Adipocyte (in vitro differentiated cells): ENCODE measurements around the gene FRMD4A.

Experiments used
- DNase-seq: peaks from one replicate; pipeline ENCODE4 v3.0.0-alpha.2; 2015; ENCODE audit warnings: low read depth
- H3K27me3 ChIP-seq: replicated peaks from 2 replicates; pipeline ENCODE4 v1.7.0; 2013; ENCODE audit warnings: mild to moderate bottlenecking, low read length, moderate library complexity; ENCODE audit not compliant: control insufficient read depth, insufficient read depth
- H3K36me3 ChIP-seq: 2 replicates; pipeline ENCODE4 v1.7.0; 2013; ENCODE audit warnings: low read length, mild to moderate bottlenecking, moderate library complexity; ENCODE audit not compliant: control insufficient read depth, insufficient read depth, severe bottlenecking
- H3K4me1 ChIP-seq: 2 replicates; pipeline ENCODE4 v1.7.0; 2013; ENCODE audit warnings: mild to moderate bottlenecking, low read length, moderate library complexity; ENCODE audit not compliant: control insufficient read depth, insufficient read depth
- H3K4me3 ChIP-seq: 2 replicates; pipeline ENCODE4 v1.7.0; 2013; ENCODE audit warnings: mild to moderate bottlenecking, low read length, moderate library complexity
- H3K9ac ChIP-seq: 2 replicates; pipeline ENCODE4 v1.7.0; 2013; ENCODE audit warnings: mild to moderate bottlenecking, low read length, moderate library complexity
- H3K9me3 ChIP-seq: 2 replicates; pipeline ENCODE4 v1.7.0; 2013; ENCODE audit warnings: mild to moderate bottlenecking, low read length, moderate library complexity; ENCODE audit not compliant: control insufficient read depth

The FRMD4A gene

GRCh38 chr10:13704964-13705363, 625.8 kb downstream of the FRMD4A start:
- no peaks in the 10 kb centered on the region for H3K27me3 ChIP-seq
- H3K9ac ChIP-seq = no peak overlapping the region
- DNase-seq = no peak
- H3K36me3 ChIP-seq = peaks cover 35% of the 10 kb centered on the region
- H3K4me3 ChIP-seq = no peak overlapping the region
- H3K4me1 ChIP-seq = peaks cover 18% of the 10 kb centered on the region
- no peaks in the 10 kb centered on the region for H3K9me3 ChIP-seq

DNA sequence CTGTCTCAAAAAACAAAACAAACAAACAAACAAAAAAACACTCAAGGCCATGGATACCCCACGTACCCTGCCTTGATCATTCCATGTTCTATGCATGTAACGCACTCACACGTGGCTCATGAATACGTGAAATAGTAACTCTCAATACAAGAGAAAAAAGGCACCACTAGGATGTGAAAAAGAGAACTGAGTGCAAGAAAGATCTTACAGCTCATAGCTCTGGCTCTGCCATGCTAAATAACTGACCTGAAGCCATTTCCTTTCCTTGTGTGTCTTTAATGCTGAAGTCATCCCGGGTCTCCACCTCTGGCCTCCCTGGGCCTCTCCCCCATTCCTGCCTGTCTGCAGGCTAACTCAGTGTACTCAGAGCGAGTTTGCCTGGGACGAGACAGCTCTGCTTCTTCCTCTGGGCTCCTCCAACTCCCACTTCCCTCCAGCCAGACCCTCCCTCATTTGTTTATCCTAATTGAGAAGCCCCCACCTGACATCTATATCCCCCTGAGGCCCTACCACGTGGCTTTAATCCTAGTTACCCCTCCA, 626.7 kb downstream of the FRMD4A start:
- no peaks in the 10 kb centered on the region for H3K27me3 ChIP-seq
- H3K9me3 ChIP-seq = no peaks in the 10 kb centered on the region
- H3K36me3 ChIP-seq = peaks cover 43% of the 10 kb centered on the region
- H3K4me1 ChIP-seq = peaks cover 18% of the 10 kb centered on the region
- no peak overlapping the region for H3K9ac ChIP-seq
- no peak for DNase-seq
- H3K4me3 ChIP-seq = no peak overlapping the region

- H3K9me3 ChIP-seq = no peaks in the 10 kb centered on the region
- H3K27me3 ChIP-seq = no peaks in the 10 kb centered on the region
- H3K4me1 ChIP-seq = peaks cover 18% of the 10 kb centered on the region
- no peak for DNase-seq
- H3K4me3 ChIP-seq = no peak overlapping the region
- no peak overlapping the region for H3K9ac ChIP-seq
- H3K36me3 ChIP-seq = peaks cover 50% of the 10 kb centered on the region
Measured at GRCh38 chr10:13703101-13703818, 627.5 kb downstream of the FRMD4A start.

GRCh38 chr10:13701157-13701919, 629.4 kb downstream of the FRMD4A start:
- Histone ChIP-seq H3K36me3 (peaks cover 65% of the 10 kb centered on the region), H3K9me3 (no peaks in the 10 kb centered on the region), H3K4me1 (no peaks in the 10 kb centered on the region), H3K9ac (no peak overlapping the region), H3K4me3 (no peak overlapping the region), H3K27me3 (no peaks in the 10 kb centered on the region)
- DNase-seq = no peak

- DNase-seq = no peak
- H3K36me3 ChIP-seq = peaks cover 72% of the 10 kb centered on the region
- H3K9ac ChIP-seq = no peak overlapping the region
- H3K4me3 ChIP-seq = no peak overlapping the region
- no peaks in the 10 kb centered on the region for H3K9me3 ChIP-seq
- H3K4me1 ChIP-seq = no peaks in the 10 kb centered on the region
- no peaks in the 10 kb centered on the region for H3K27me3 ChIP-seq
Measured at GRCh38 chr10:13700473-13701144, 630.1 kb downstream of the FRMD4A start.

DNA sequence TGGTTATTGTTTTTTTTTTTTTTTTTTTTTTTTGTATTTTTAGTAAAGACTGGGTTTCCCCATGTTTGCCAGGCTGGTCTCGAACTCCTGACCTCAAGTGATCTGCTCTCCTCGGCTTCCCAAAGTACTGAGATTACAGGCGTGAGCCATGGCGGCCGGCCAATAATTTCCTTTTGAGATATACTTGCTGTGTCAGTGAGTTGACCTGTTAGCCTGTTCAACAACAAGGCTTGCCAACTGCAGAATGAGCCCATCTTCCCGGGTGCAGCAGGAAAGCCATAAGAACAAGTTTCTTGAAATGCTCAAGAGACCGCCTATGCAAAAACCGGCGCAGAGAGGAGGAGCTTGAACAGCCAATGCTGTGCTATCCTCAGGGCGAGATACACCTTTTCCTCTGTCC, 631.5 kb downstream of the FRMD4A start:
- Histone ChIP-seq H3K9ac (no peak overlapping the region), H3K9me3 (no peaks in the 10 kb centered on the region), H3K4me1 (no peaks in the 10 kb centered on the region), H3K27me3 (no peaks in the 10 kb centered on the region), H3K36me3 (peaks cover 82% of the 10 kb centered on the region), H3K4me3 (no peak overlapping the region)
- DNase-seq = no peak

GRCh38 chr10:13698217-13698616, 632.5 kb downstream of the FRMD4A start:
- Histone ChIP-seq H3K36me3 (peaks cover 89% of the 10 kb centered on the region), H3K27me3 (no peaks in the 10 kb centered on the region), H3K9me3 (no peaks in the 10 kb centered on the region), H3K9ac (no peak overlapping the region), H3K4me1 (no peaks in the 10 kb centered on the region), H3K4me3 (no peak overlapping the region)
- peak; percentile 26 for DNase-seq

GRCh38 chr10:13696071-13696470, 634.7 kb downstream of the FRMD4A start:
- DNase-seq = no peak
- Histone ChIP-seq H3K9ac (no peak overlapping the region), H3K4me1 (no peaks in the 10 kb centered on the region)

DNA sequence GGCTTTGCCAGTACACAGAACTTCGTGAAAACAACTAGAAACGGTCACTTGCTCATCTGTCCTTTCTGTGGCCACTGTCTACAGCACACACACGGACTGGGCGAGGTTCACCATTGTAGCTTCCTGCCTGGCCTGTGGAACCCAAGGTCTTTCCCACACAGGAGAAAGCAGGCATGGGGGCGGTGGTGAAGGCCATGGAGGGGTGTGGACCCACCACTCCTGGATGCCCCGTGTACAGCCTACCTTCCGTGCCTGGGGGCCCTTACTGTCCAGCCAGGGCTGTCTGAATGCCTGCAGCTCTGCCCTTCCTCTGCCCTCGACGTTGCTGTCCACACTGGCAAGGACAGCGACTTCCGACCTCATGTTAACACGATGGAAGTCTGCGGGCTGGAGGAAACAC, 635.1 kb downstream of the FRMD4A start:
- Histone ChIP-seq H3K36me3 (peaks cover 91% of the 10 kb centered on the region), H3K9me3 (no peaks in the 10 kb centered on the region), H3K27me3 (no peaks in the 10 kb centered on the region), H3K9ac (no peak overlapping the region), H3K4me1 (no peaks in the 10 kb centered on the region), H3K4me3 (no peak overlapping the region)
- DNase-seq = no peak

More at GRCh38 chr10:13696071-13696470, 634.7 kb downstream of the FRMD4A start:
- H3K27me3 ChIP-seq = no peaks in the 10 kb centered on the region
- H3K36me3 ChIP-seq = peaks cover 91% of the 10 kb centered on the region
- H3K9me3 ChIP-seq = no peaks in the 10 kb centered on the region
- no peak overlapping the region for H3K4me3 ChIP-seq

DNA sequence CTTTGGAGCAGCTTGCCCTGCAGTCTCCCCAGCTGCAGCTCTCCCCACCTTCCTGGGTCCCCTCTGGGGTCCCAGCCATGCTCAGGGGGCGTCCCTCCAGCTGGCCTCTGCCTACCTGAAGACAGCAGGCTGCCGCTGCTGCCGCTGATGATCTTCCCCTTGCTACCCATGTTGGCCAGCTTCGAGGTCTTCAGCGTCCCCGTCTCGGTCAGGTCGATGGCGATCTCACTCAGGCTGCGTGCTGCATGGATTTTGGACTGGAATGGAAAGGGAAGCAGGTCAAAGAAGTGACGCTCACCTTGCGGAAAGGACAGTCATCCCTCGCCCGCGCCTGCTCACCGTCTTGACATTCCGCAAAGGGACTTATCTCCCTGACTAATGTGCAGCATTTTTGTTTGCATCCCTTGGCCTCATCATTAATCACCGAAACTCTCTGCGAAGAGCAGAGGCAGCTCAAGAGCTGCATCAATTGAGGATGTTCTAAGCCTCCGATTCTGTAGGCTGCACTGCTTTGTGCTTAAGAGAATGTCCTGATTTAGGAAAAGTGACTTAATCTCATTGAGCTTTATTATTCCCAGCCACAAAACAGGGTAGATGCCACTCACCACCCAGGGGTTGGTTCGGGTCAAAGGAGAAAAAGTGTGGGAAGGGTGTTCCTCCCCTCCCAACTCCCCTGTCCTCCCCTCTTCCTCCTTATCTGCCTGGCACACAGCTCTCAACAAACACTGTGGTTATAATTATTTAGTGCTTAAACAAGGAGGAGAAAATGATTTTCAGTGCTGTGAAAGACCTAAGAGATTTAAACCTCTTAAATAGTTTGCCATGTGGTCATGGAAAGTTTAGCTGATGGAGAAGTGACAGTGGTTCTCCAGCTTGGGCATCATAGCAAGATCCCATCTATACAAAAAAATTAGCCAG, 636.7 kb downstream of the FRMD4A start:
- DNase-seq = no peak
- H3K36me3 ChIP-seq = peaks cover 80% of the 10 kb centered on the region
- H3K9me3 ChIP-seq = no peaks in the 10 kb centered on the region
- H3K4me3 ChIP-seq = no peak overlapping the region
- H3K4me1 ChIP-seq = peaks cover 3% of the 10 kb centered on the region
- no peaks in the 10 kb centered on the region for H3K27me3 ChIP-seq
- H3K9ac ChIP-seq = no peak overlapping the region
